Epithelial cell of esophagus (primary cell): ENCODE data around the gene ZC3H12D.

Experiments used
- DNase-seq: peaks from one replicate; pipeline ENCODE4 v3.0.0; 2010; ENCODE audit warnings: low read depth
- H3K4me3 ChIP-seq: 2 replicates; pipeline ENCODE4 v1.5.1; 2011; ENCODE audit warnings: mild to moderate bottlenecking, low read length, control low read depth
- TF ChIP-seq, protein P1 (sequence below): IDR thresholded peaks from 2 replicates; pipeline ENCODE4 v1.5.1; 2011; ENCODE audit warnings: low read depth, mild to moderate bottlenecking, low read length, control low read depth, inconsistent platforms; ENCODE audit not compliant: insufficient read depth; ENCODE audit errors: missing control alignments

Gene ZC3H12D

DNA sequence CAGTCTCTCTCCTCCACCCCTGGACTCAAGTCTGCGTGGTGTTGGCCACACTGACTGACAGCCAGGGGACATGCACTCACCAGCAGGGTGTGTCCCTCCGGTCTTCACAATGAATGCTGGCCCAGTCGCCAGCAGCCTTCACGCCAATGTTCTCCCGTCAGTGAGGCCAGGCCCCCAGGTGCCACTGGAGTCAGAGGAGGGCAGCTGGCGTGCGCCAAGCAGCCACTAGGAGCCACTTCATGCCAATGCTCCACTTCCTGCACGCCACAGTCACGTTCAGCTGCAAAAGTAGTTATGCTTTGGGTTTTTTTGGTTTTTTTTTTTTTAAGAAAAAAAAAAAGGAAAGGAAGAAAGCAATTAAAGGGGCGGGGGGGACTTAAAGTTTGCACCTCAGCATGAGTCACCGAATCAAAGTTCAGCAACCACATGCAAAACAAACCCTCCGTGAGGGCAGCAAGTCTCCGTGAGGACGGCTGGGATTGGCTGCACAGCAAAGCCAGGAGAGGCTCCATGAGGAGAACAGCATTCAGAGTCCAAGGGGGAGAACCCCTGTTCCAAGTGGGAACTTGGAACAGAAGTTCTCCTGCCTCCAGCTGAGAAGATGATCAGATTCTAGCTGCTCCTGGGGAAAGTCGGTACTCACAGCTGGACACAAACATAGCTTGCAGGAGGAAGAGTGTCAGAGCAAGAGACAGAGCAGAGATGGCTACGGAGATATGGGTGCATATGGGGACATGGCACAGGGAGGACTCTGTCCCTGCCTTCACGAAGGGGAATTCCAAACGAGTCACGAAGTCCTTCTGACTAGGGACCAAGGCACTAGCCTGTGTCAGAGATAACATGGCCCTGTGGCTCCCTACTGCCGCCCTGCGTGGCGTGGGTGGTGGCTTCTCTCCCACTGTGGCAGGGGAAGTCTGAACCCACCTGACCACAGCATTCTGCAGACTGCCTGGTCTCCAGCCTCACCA, at the start of gene ZC3H12D:
Gene ZC3H12D (minus strand): TSS at position 282 of the 968 bp plus-strand sequence. CDS start 10,471 bp downstream, outside the sequence.
- TF ChIP-seq, protein P1, sequence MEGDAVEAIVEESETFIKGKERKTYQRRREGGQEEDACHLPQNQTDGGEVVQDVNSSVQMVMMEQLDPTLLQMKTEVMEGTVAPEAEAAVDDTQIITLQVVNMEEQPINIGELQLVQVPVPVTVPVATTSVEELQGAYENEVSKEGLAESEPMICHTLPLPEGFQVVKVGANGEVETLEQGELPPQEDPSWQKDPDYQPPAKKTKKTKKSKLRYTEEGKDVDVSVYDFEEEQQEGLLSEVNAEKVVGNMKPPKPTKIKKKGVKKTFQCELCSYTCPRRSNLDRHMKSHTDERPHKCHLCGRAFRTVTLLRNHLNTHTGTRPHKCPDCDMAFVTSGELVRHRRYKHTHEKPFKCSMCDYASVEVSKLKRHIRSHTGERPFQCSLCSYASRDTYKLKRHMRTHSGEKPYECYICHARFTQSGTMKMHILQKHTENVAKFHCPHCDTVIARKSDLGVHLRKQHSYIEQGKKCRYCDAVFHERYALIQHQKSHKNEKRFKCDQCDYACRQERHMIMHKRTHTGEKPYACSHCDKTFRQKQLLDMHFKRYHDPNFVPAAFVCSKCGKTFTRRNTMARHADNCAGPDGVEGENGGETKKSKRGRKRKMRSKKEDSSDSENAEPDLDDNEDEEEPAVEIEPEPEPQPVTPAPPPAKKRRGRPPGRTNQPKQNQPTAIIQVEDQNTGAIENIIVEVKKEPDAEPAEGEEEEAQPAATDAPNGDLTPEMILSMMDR: no peak
- no peak within 1 kb of the TSS for H3K4me3 ChIP-seq
- DNase-seq: no peak

DNA sequence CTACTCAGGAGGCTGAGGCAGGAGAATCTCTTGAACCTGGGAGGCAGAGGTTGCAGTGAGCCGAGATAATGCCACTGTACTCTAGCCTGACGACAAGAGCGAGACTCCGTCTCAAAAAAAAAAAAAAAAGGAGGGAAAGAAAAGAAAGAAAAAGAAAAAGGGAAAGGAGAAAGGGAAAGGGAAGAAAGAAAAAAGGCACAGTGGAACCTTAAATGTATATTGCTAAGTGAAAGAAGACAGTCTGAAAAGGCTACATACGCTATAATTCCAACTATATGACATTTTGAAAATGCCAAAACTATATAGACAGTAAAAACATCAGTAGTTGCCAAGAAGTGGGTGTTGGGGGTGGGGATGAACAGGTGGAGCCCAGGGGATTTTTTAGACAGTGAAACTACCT, 44.8 kb upstream of the ZC3H12D start:
- DNase-seq: no peak
- H3K4me3 ChIP-seq: no peak overlapping the region
- TF ChIP-seq, protein P1: no peak

DNA sequence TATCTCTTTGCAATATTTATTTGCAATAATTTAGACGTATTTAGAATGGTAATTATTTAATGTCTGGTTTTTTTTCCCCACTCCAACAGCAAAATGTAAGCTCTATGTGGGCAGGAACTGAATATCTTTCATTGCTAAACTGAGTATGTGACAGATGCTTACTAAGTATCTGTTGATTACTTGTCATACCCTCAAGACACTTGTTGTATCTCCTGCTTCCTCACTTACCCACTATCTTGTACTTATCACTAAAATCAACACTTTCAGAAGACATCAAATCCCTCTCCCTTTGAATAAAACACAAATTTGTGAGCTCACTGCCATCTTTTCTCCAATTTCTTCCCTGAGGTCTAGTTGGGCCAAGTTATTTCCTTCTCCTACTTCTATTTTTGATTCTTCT, 30.7 kb upstream of the ZC3H12D start:
- no peak for DNase-seq
- TF ChIP-seq, protein P1: no peak

DNA sequence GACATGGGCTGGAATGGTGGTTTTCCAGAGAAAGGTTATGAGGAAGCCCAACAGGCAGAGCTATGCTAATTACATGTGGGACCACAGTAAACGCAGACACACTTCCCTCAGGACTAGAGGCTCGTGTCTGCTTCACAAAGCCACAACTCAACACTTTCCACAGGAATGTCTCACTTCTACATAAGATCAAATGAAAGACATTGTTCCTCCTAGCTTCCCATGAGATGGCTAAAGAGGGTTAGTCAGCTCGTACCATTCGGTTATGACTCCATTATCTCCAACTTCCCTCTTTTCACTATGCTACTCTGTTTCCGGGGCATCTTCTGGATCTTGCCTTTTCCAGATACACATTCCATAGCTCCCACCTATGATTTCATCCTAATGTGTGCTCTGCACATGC, 29.1 kb upstream of the ZC3H12D start:
- H3K4me3 ChIP-seq: no peak overlapping the region
- DNase-seq: no peak
- TF ChIP-seq, protein P1: no peak

More for the DNA sequence above, 30.7 kb upstream of the ZC3H12D start:
- H3K4me3 ChIP-seq: no peak overlapping the region

DNA sequence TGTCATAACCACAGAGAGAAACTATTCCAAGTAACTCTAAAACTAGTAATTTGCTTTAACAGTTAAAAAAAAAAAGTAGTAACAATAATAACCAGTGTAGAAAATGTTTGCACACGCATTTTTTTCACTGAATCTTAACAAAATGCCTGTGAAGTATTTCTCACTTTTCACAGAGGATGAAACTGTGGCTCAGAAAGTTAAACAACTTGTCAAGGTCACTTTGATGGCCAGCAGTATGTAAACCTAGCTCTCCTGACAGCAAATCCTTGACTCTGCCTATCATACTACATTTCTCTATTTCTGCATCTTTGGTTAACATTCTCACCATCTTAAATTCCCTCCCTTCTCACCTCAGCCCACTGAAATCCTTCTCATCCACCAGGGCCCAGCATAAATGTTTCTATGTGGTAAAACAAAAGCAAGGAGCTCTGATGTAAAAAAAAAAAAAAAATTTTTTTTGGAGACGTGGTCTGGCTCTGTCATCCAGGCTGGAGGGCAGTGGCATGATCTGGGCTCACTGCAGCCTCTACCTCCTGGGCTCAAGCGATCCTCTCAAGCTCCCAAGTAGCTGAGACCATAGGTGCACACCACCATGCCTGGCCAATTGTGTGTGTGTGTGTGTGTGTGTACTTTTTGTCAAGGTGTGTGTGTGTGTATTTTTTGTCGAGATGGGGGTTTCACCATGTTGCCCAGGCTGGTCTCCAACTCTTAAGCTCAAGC, 26.1 kb upstream of the ZC3H12D start:
- H3K4me3 ChIP-seq: no peak overlapping the region
- TF ChIP-seq, protein P1: no peak
- DNase-seq: no peak

DNA sequence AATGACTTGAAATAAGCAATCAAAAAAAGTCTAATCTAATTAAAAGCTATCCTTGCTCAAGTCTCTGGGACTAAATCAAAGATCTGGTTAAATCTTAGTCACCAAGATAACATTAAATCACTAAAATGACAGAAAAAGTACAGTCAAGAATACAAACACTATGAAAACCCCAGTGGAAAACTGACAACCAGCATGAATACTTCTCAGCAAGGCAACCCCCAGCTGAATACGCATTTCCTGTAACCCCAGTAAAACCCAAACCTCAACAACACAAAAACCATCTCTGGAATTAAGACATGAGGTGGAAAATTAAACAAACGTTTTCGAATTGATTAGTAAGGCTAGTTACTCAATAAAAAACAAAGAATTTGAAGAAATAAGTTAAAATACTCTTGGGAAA, 23.7 kb upstream of the ZC3H12D start:
- TF ChIP-seq, protein P1: no peak
- DNase-seq: no peak
- no peak overlapping the region for H3K4me3 ChIP-seq
